CD14-positive monocyte (primary cell): Measurements from ENCODE around the gene RNF44. TPM values are rescaled to one million over a fixed set of nuclear protein-coding genes. Genes with fewer than 3 reads are reported as not detected.

Experiments
- DNase-seq, 3 donors: peaks; one replicate each; pipeline ENCODE4 v3.0.0-alpha.2; 2011 to 2022
- H2AFZ ChIP-seq: 2 replicates; pipeline ENCODE4 v1.6.0; 2012; ENCODE audit warnings: mild to moderate bottlenecking, low read depth, low read length, inconsistent platforms; ENCODE audit not compliant: insufficient read depth, poor library complexity, severe bottlenecking
- H3K27ac ChIP-seq, 2 donors: 1 replicate in 1 of 2; 2 replicates in 1 of 2; pipeline ENCODE4 v1.5.1; 2012 to 2013; ENCODE audit warnings: low read length in 2 of 2, control low read depth in 1 of 2, inconsistent platforms in 1 of 2, low read depth in 1 of 2, mild to moderate bottlenecking in 1 of 2
- H3K27me3 ChIP-seq, 2 donors: one replicate each; pipeline versions ENCODE4 v1.6.0 to v1.6.1; 2011 to 2013; ENCODE audit warnings: low read length in 2 of 2; ENCODE audit not compliant: control insufficient read depth in 2 of 2, insufficient read depth in 2 of 2
- H3K36me3 ChIP-seq, 2 donors: replicated peaks in 1 of 2; 1 replicate in 1 of 2; 2 replicates in 1 of 2; pipeline versions ENCODE4 v1.5.1 to v1.6.1; 2012 to 2013; ENCODE audit warnings: low read length in 2 of 2, control low read depth in 1 of 2, inconsistent platforms in 1 of 2, mild to moderate bottlenecking in 1 of 2; ENCODE audit not compliant: insufficient read depth in 2 of 2, control insufficient read depth in 1 of 2
- H3K4me1 ChIP-seq, 2 donors: 1 replicate in 1 of 2; 2 replicates in 1 of 2; pipeline versions ENCODE4 v1.5.1 to v1.6.1; 2012 to 2013; ENCODE audit warnings: low read length in 2 of 2, control low read depth in 1 of 2, inconsistent platforms in 1 of 2, mild to moderate bottlenecking in 1 of 2, moderate library complexity in 1 of 2; ENCODE audit not compliant: insufficient read depth in 2 of 2, control insufficient read depth in 1 of 2
- H3K4me2 ChIP-seq: replicated peaks from 2 replicates; pipeline ENCODE3; 2012; ENCODE audit warnings: low read length, moderate library complexity, mild to moderate bottlenecking; ENCODE audit not compliant: poor library complexity, severe bottlenecking; ENCODE audit errors: extremely low read depth
- H3K4me3 ChIP-seq, 3 experiments: fragments of 200-600 bp in 1 of 3; sonication (generic) in 1 of 3; replicated peaks in 1 of 3; 1 replicate in 2 of 3; 2 replicates in 1 of 3; pipeline ENCODE4 v1.5.1; 2011 to 2013; ENCODE audit warnings: low read length in 3 of 3, mild to moderate bottlenecking in 3 of 3, control low read depth in 2 of 3, low read depth in 2 of 3, inconsistent platforms in 1 of 3, moderate library complexity in 1 of 3
- H3K79me2 ChIP-seq: 2 replicates; pipeline ENCODE4 v1.6.0; 2012; ENCODE audit warnings: mild to moderate bottlenecking, control low read depth, inconsistent platforms, low read length, moderate library complexity; ENCODE audit not compliant: insufficient read depth
- H3K9ac ChIP-seq: 2 replicates; pipeline ENCODE4 v1.6.0; 2017; ENCODE audit warnings: low read length, mild to moderate bottlenecking; ENCODE audit not compliant: insufficient read depth, poor library complexity, severe bottlenecking
- H3K9me3 ChIP-seq, 2 donors: replicated peaks in 1 of 2; 1 replicate in 1 of 2; 2 replicates in 1 of 2; pipeline versions ENCODE4 v1.5.1 to v1.6.1; 2012 to 2013; ENCODE audit warnings: low read length in 2 of 2, control low read depth in 1 of 2; ENCODE audit not compliant: control insufficient read depth in 1 of 2, insufficient read depth in 1 of 2
- H4K20me1 ChIP-seq: 2 replicates; pipeline ENCODE4 v1.6.0; 2012; ENCODE audit warnings: mild to moderate bottlenecking, low read length, control low read depth, moderate library complexity; ENCODE audit not compliant: insufficient read depth
- H3K27ac Mint-ChIP-seq, 7 donors: one replicate each; pipeline ENCODE4 v1.8.0; 2020; ENCODE audit warnings: mild to moderate bottlenecking in 7 of 7, mixed read lengths in 7 of 7, moderate library complexity in 6 of 7, inconsistent platforms in 2 of 7
- H3K27me3 Mint-ChIP-seq, 3 donors: one replicate each; pipeline ENCODE4 v1.8.0; 2021 to 2022; ENCODE audit warnings: low read depth in 3 of 3, mild to moderate bottlenecking in 3 of 3, mixed read lengths in 3 of 3, moderate library complexity in 3 of 3, inconsistent platforms in 1 of 3
- H3K36me3 Mint-ChIP-seq, 2 donors: one replicate each; pipeline ENCODE4 v1.8.0; 2020; ENCODE audit warnings: mixed read lengths in 2 of 2, inconsistent platforms in 1 of 2, mild to moderate bottlenecking in 1 of 2
- H3K4me1 Mint-ChIP-seq: one replicate; pipeline ENCODE4 v1.8.0; 2020; ENCODE audit warnings: mild to moderate bottlenecking, mixed read lengths
- H3K4me3 Mint-ChIP-seq, 2 donors: one replicate each; pipeline ENCODE4 v1.8.0; 2020; ENCODE audit warnings: mild to moderate bottlenecking in 2 of 2, mixed read lengths in 2 of 2, moderate library complexity in 1 of 2
- H3K9me3 Mint-ChIP-seq, 7 donors: one replicate each; pipeline ENCODE4 v1.8.0; 2020 to 2022; ENCODE audit warnings: mixed read lengths in 7 of 7, mild to moderate bottlenecking in 6 of 7, moderate library complexity in 6 of 7, inconsistent platforms in 2 of 7
- WGBS: methylation state at CpG from one replicate; pipeline ENCODE4 v1.1.5; 2013; ENCODE audit warnings: missing lambda C conversion rate; ENCODE audit not compliant: insufficient coverage; 5-methylcytosine and 5-hydroxymethylcytosine counted together
- intact Hi-C, 2 donors: fragments of 100-400 bp; cut with micrococcal nuclease; formaldehyde crosslinking; loops; one replicate each; pipeline versions ENCODE4 v1.15.0 to v1.15.1; 2023
- polyA plus RNA-seq, 3 donors: library from polyadenylated mRNA; depleted of rRNA in 1 of 3; unstranded in 2 of 3; stranded (reverse) in 1 of 3; fragments of 300-500 nt in 2 of 3; fragments of >200 nt in 1 of 3; fragmentation: Illumina TruSeq in 2 of 3; gene quantifications; 1 replicate in 2 of 3; 2 replicates in 1 of 3; pipeline ENCODE4 v1.2.3, GENCODE V29; 2012 to 2021
- TF ChIP-seq, protein P1 (sequence below): fragments of 200-600 bp; IDR thresholded peaks from one replicate; pipeline ENCODE4 v1.8.0; 2022; ENCODE audit warnings: antibody characterized with exemption, mild to moderate bottlenecking

The RNF44 gene
- polyA plus RNA-seq, 3 donors: 1.9 to 133 (median 3.1) TPM

DNA sequence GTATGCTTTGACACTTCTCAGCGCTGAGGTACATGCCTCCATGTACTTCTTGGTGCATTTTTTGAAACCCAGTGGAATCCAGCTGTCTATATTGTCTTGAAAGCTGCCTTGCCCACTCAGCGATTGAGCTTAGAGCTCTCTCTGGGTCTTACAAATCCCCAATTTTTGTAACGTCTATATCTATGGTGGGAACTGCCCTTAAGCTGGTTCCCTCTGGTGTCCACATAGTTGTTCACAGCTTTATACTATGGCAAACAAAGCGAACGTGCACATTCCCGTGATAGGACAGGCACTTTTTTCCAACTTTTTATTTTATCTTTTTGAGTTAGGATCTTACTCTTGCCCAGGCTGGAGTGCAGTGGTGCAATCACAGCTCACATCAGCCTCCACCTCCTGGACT is 32.8 kb upstream of the RNF44 start:
- Mint-ChIP-seq H3K27me3 (peaks cover 7 to 14% (median 12%) of the 10 kb centered on the region in 3 donors), H3K4me3 (no peak overlapping the region), H3K9me3 (peaks cover 0 to 6% (median 2%) of the 10 kb centered on the region in 7 donors), H3K36me3 (no peaks in the 10 kb centered on the region), H3K27ac (no peak overlapping the region), H3K4me1 (peaks cover 5% of the 10 kb centered on the region)
- Histone ChIP-seq H3K4me2 (no peak overlapping the region), H4K20me1 (no peaks in the 10 kb centered on the region), H3K36me3 (no peaks in the 10 kb centered on the region), H3K27me3 (no peaks in the 10 kb centered on the region), H3K9me3 (peaks cover 0 to 3% of the 10 kb centered on the region in 2 donors), H3K4me1 (no peaks in the 10 kb centered on the region), H3K79me2 (no peaks in the 10 kb centered on the region), H3K4me3 (no peak overlapping the region), H2AFZ (no peak overlapping the region), H3K27ac (no peak overlapping the region), H3K9ac (no peak overlapping the region)
- no peak for DNase-seq
- WGBS: 61% methylated on average over 3 of the region's 6 CpGs
- intact Hi-C loops: loop anchor here (5.0 kb wide), 2 partner anchors 33 to 153 kb away; partner anchors contain the start of genes CLTB (in 1 of the 2) and RNF44 (in 1 of the 2)
- TF ChIP-seq, protein P1, sequence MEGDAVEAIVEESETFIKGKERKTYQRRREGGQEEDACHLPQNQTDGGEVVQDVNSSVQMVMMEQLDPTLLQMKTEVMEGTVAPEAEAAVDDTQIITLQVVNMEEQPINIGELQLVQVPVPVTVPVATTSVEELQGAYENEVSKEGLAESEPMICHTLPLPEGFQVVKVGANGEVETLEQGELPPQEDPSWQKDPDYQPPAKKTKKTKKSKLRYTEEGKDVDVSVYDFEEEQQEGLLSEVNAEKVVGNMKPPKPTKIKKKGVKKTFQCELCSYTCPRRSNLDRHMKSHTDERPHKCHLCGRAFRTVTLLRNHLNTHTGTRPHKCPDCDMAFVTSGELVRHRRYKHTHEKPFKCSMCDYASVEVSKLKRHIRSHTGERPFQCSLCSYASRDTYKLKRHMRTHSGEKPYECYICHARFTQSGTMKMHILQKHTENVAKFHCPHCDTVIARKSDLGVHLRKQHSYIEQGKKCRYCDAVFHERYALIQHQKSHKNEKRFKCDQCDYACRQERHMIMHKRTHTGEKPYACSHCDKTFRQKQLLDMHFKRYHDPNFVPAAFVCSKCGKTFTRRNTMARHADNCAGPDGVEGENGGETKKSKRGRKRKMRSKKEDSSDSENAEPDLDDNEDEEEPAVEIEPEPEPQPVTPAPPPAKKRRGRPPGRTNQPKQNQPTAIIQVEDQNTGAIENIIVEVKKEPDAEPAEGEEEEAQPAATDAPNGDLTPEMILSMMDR: no peak

DNA sequence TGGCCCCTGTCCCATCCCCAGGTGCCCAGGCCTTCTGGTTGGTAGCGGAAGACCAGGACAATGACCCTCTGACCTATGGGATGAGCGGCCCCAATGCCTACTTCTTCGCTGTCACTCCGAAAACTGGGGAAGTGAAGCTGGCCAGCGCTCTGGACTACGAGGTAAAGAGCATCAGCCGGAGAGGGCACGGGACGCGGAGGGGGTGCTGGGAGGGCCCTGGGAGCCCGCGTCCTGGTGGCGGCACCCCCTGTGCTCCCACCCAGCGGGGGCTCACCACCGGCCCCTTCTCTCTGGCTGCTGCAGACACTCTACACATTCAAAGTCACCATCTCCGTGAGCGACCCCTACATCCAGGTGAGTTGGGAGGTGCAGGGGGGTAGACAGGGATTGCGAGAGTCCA is 31.5 kb upstream of the RNF44 start:
- Histone ChIP-seq H3K4me3 (no peak overlapping the region), H3K79me2 (no peaks in the 10 kb centered on the region), H3K9ac (no peak overlapping the region), H3K4me2 (no peak overlapping the region), H4K20me1 (no peaks in the 10 kb centered on the region), H3K9me3 (peaks cover 0 to 3% of the 10 kb centered on the region in 2 donors), H3K36me3 (no peaks in the 10 kb centered on the region), H3K4me1 (no peaks in the 10 kb centered on the region), H3K27me3 (no peaks in the 10 kb centered on the region), H3K27ac (no peak overlapping the region), H2AFZ (no peak overlapping the region)
- intact Hi-C loops: no loop called here
- H3K9me3 Mint-ChIP-seq: peaks cover 0 to 6% (median 2%) of the 10 kb centered on the region in 7 donors
- H3K27me3 Mint-ChIP-seq: peaks cover 9 to 12% (median 12%) of the 10 kb centered on the region in 3 donors
- no peak overlapping the region for H3K27ac Mint-ChIP-seq
- H3K36me3 Mint-ChIP-seq: no peaks in the 10 kb centered on the region
- DNase-seq: no peak
- TF ChIP-seq, protein P1: no peak
- H3K4me1 Mint-ChIP-seq: no peaks in the 10 kb centered on the region
- no peak overlapping the region for H3K4me3 Mint-ChIP-seq
- 82% methylated on average over 10 of the region's 18 CpGs for WGBS
